Stomach (tissue), 9 donors: Measurements from ENCODE around the gene SH3RF3. TPM values are rescaled to one million over a fixed set of nuclear protein-coding genes. Genes with fewer than 3 reads are reported as not detected.

ENCODE experiments used
- DNase-seq, 2 donors: peaks; one replicate each; pipeline versions ENCODE4 v3.0.0 to v3.0.0-alpha.2; 2013 to 2019
- H3K27ac ChIP-seq, 5 donors: fragments of 200-600 bp in 4 of 5; sonication (generic) in 4 of 5; one replicate each; pipeline ENCODE4 v1.5.1; 2013 to 2019; ENCODE audit warnings: mild to moderate bottlenecking in 1 of 5, moderate library complexity in 1 of 5
- H3K27me3 ChIP-seq, 3 donors: fragments of 200-600 bp; sonication (generic); one replicate each; pipeline ENCODE4 v1.5.1; 2017 to 2019; ENCODE audit warnings: mixed run types in 1 of 3
- H3K36me3 ChIP-seq, 4 donors: fragments of 200-600 bp; sonication (generic); 1 replicate in 3 of 4; 2 replicates in 1 of 4; pipeline ENCODE4 v1.5.1; 2016 to 2019
- H3K4me1 ChIP-seq, 4 donors: fragments of 200-600 bp; sonication (generic); one replicate each; pipeline ENCODE4 v1.5.1; 2016 to 2019
- H3K4me3 ChIP-seq, 4 donors: fragments of 200-600 bp; sonication (generic) in 3 of 4; one replicate each; pipeline ENCODE4 v1.5.1; 2016 to 2019; ENCODE audit warnings: mild to moderate bottlenecking in 1 of 4
- H3K9me3 ChIP-seq, 4 donors: fragments of 200-600 bp; sonication (generic); one replicate each; pipeline ENCODE4 v1.5.1; 2016 to 2019
- CTCF ChIP-seq, 7 experiments: fragments of 450-650 bp in 4 of 7; fragments of 200-600 bp in 3 of 7; sonication (generic) in 3 of 7; IDR thresholded peaks; one replicate each; pipeline ENCODE4 v1.5.1; 2016 to 2019; ENCODE audit warnings: antibody characterized with exemption in 7 of 7, control low read depth in 2 of 7, mild to moderate bottlenecking in 1 of 7
- EP300 ChIP-seq: sonication (generic); formaldehyde crosslinking; IDR thresholded peaks from one replicate; pipeline ENCODE4 v1.6.1; 2017; ENCODE audit warnings: antibody characterized with exemption
- POLR2A ChIP-seq, 4 donors: fragments of 450-650 bp; IDR thresholded peaks; one replicate each; pipeline ENCODE4 v1.6.1; 2016; ENCODE audit warnings: antibody characterized with exemption in 4 of 4, control low read depth in 2 of 4, mild to moderate bottlenecking in 1 of 4, moderate library complexity in 1 of 4
- POLR2AphosphoS5 ChIP-seq, 3 donors: sonication (generic); formaldehyde crosslinking; IDR thresholded peaks; one replicate each; pipeline ENCODE4 v1.6.1; 2016; ENCODE audit warnings: antibody characterized with exemption in 3 of 3
- WGBS, 5 donors: extraction: QIAGEN DNeasy Blood & Tissue Kit in 3 of 5; methylation state at CpG; one replicate each; pipeline versions ENCODE4 v1.1.5 to v1.1.7; 2013 to 2018; 5-methylcytosine and 5-hydroxymethylcytosine counted together
- intact Hi-C: fragments of 100-400 bp; cut with DNase I; formaldehyde crosslinking; loops from one replicate; pipeline ENCODE4 v1.15.1; 2023; ENCODE audit warnings: low total_unique reads
- polyA plus RNA-seq, 3 donors: library from polyadenylated mRNA; stranded (reverse); fragments of 200-250 nt; gene quantifications; one replicate each; pipeline ENCODE4 v1.2.3, GENCODE V29; 2013
- total RNA-seq, 5 donors: library from RNA; depleted of rRNA; stranded (reverse); fragments of >200 nt; gene quantifications; one replicate each; pipeline versions ENCODE4 v1.1.0 to v1.2.3, GENCODE V29; 2014 to 2016
- donor health status: healthy with polysubstance abuse.
- donor health status: Bipolar disorder and iron deficiency.
- donor health status: healthy.

The SH3RF3 gene
- total and polyA plus RNA-seq, 8 donors, result 0.87 to 11.1 (median 4.4) TPM

- no peaks in the 10 kb centered on the region for H3K36me3 ChIP-seq
- no peak for DNase-seq
- H3K4me1 ChIP-seq, result peaks cover 0 to 11% (median 3%) of the 10 kb centered on the region in 4 donors
- no peak for TF ChIP-seq CTCF (IDR thresholded peaks at IDR 0.05)
- no peak for TF ChIP-seq POLR2A (IDR thresholded peaks at IDR 0.05)
- no peak for TF ChIP-seq EP300
- no peak for TF ChIP-seq POLR2AphosphoS5 (IDR thresholded peaks at IDR 0.05)
- peaks cover 0 to 16% (median 4%) of the 10 kb centered on the region in 4 donors for H3K9me3 ChIP-seq
- no peak overlapping the region for H3K27ac ChIP-seq
- no peak overlapping the region for H3K4me3 ChIP-seq
- intact Hi-C loops, result no loop called here
- WGBS, 5 donors, result 89 to 98% (median 97%) methylated on average over 3 of the region's 3 CpGs
- H3K27me3 ChIP-seq, result no peaks in the 10 kb centered on the region
Measured at GRCh38 chr2:109094144-109094543, 34.9 kb upstream of the SH3RF3 start.

- Histone ChIP-seq H3K36me3 (no peaks in the 10 kb centered on the region), H3K4me3 (no peak overlapping the region), H3K4me1 (peaks cover 0 to 11% (median 0%) of the 10 kb centered on the region in 4 donors), H3K27me3 (peaks cover 0 to 3% (median 0%) of the 10 kb centered on the region in 3 donors), H3K9me3 (peaks cover 0 to 9% (median 4%) of the 10 kb centered on the region in 4 donors), H3K27ac (no peak overlapping the region)
- no peak for TF ChIP-seq EP300
- TF ChIP-seq CTCF (IDR thresholded peaks at IDR 0.05), result no peak
- TF ChIP-seq POLR2A (IDR thresholded peaks at IDR 0.05), result no peak
- TF ChIP-seq POLR2AphosphoS5 (IDR thresholded peaks at IDR 0.05), result no peak
- intact Hi-C loops, result no loop called here
- WGBS, 5 donors, result 32 to 51% (median 41%) methylated on average over 3 of the region's 3 CpGs
- DNase-seq, result no peak
Measured at GRCh38 chr2:109098251-109098920, 30.6 kb upstream of the SH3RF3 start.

- Histone ChIP-seq H3K27ac (no peak overlapping the region), H3K4me3 (no peak overlapping the region), H3K36me3 (no peaks in the 10 kb centered on the region), H3K4me1 (peaks cover 0 to 11% (median 0%) of the 10 kb centered on the region in 4 donors), H3K27me3 (peaks cover 0 to 3% (median 0%) of the 10 kb centered on the region in 3 donors), H3K9me3 (peaks cover 0 to 7% (median 4%) of the 10 kb centered on the region in 4 donors)
- intact Hi-C loops, result no loop called here
- WGBS, 5 donors, result 59 to 71% (median 64%) methylated on average over 7 of the region's 7 CpGs
- DNase-seq, result no peak
- no peak for TF ChIP-seq CTCF (IDR thresholded peaks at IDR 0.05)
- TF ChIP-seq POLR2A (IDR thresholded peaks at IDR 0.05), result no peak
- no peak for TF ChIP-seq POLR2AphosphoS5 (IDR thresholded peaks at IDR 0.05)
- TF ChIP-seq EP300, result no peak
Measured at GRCh38 chr2:109098921-109099273, 30.1 kb upstream of the SH3RF3 start.

GRCh38 chr2:109102588-109103233 lies 26.3 kb upstream of the SH3RF3 start:
- 23 to 32% (median 27%) methylated on average over 10 of the region's 10 CpGs for WGBS, 5 donors
- intact Hi-C loops, result no loop called here
- TF ChIP-seq CTCF (IDR thresholded peaks at IDR 0.05) (no peak), POLR2AphosphoS5 (IDR thresholded peaks at IDR 0.05) (no peak), POLR2A (IDR thresholded peaks at IDR 0.05) (no peak), EP300 (no peak)
- no peak for DNase-seq
- H3K27ac ChIP-seq, result no peak overlapping the region
- no peaks in the 10 kb centered on the region for H3K36me3 ChIP-seq
- no peaks in the 10 kb centered on the region for H3K9me3 ChIP-seq
- no peak overlapping the region for H3K4me3 ChIP-seq
- peaks cover 0 to 3% (median 0%) of the 10 kb centered on the region in 3 donors for H3K27me3 ChIP-seq
- peaks cover 0 to 11% (median 0%) of the 10 kb centered on the region in 4 donors for H3K4me1 ChIP-seq
